Measurements from ENCODE around the gene CLDN7.

The CLDN7 gene

DNA sequence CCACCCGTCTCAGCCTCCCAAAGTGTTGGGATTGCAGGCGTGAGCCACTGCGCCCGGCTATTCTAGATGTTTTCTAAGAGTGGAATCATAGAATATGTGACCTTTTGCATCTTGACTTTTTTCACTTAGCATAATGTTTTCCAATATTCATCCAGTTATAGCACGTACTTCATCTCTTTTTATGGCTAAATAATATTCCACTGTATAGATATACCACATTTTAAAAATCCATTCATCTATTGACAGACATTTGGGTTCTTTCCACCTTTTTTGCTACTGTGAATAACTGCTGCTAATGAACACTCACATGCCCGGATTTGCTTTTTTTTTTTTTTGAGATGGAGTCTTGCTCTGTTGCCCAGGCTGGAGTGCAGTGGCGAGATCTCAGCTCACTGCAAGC is 41.9 kb upstream of the CLDN7 start:
- Histone ChIP-seq H3K4me3 (ENCODE audit: low read depth, low read length, poor library complexity, severe bottlenecking) (no peak overlapping the region), H3K27me3 (ENCODE audit: insufficient read depth, low read length) (no peaks in the 10 kb centered on the region), H3K27ac (ENCODE audit: low read depth, low read length, poor library complexity, severe bottlenecking) (no peak overlapping the region), H3K9me2 (ENCODE audit: low read depth, low read length) (no peaks in the 10 kb centered on the region), H3K9me3 (ENCODE audit: low read length) (no peaks in the 10 kb centered on the region), H3K36me3 (ENCODE audit: insufficient read depth, low read length) (peaks cover 15% of the 10 kb centered on the region), H3K9ac (ENCODE audit: low read length) (no peak overlapping the region), H3F3A (ENCODE audit: insufficient read depth, low read length) (no peaks in the 10 kb centered on the region), H4K20me1 (ENCODE audit: insufficient read depth, low read length) (no peaks in the 10 kb centered on the region), H3K79me2 (ENCODE audit: insufficient read depth, low read length) (peaks cover 12% of the 10 kb centered on the region), H2AFZ (ENCODE audit: low read length) (no peak overlapping the region), H3K4me1 (ENCODE audit: insufficient read depth, low read length, severe bottlenecking) (peaks cover 11% of the 10 kb centered on the region), H3K4me2 (ENCODE audit: low read length) (no peak overlapping the region)
- TF ChIP-seq, protein P1, sequence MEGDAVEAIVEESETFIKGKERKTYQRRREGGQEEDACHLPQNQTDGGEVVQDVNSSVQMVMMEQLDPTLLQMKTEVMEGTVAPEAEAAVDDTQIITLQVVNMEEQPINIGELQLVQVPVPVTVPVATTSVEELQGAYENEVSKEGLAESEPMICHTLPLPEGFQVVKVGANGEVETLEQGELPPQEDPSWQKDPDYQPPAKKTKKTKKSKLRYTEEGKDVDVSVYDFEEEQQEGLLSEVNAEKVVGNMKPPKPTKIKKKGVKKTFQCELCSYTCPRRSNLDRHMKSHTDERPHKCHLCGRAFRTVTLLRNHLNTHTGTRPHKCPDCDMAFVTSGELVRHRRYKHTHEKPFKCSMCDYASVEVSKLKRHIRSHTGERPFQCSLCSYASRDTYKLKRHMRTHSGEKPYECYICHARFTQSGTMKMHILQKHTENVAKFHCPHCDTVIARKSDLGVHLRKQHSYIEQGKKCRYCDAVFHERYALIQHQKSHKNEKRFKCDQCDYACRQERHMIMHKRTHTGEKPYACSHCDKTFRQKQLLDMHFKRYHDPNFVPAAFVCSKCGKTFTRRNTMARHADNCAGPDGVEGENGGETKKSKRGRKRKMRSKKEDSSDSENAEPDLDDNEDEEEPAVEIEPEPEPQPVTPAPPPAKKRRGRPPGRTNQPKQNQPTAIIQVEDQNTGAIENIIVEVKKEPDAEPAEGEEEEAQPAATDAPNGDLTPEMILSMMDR (IDR thresholded peaks at IDR 0.05; ENCODE audit: low read length) = no peak
- no peak for TF ChIP-seq EZH2 (IDR thresholded peaks at IDR 0.05; ENCODE audit: borderline replicate concordance, low read length)

DNA sequence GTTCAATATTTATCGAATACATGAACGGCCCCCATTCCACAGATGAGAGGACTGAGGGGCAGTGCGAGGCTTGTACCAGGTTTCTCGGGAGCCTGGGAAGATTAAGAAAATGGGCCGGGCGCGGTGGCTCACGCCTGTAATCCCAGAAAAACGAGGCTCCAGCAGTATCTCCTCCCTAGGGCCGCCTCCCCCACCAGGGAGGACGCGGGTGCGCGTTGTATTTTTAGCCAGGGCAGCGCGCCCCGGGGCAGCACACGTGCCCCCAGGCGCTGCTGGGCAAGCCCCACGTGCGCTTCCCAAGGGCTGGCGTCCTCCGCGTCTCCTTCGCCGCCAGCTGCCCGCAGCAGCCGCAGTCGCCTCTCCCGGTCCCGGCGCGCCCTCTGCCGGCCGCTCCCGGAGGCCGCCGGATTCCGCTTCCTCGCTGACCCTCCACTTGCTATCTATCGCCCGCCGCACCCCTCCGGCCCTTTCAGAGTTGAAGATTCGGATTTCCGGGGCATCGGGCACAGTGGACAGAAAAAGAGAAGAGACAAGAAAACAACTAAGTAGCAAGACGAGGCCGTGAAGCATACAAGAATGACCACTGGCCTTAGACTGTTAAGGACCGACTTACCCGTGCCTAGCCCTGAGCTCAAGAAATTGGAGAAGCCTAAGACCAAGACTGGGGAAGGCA is 34.0 kb upstream of the CLDN7 start:
- no peak overlapping the region for H2AFZ ChIP-seq (ENCODE audit: low read length)
- no peaks in the 10 kb centered on the region for H3K9me2 ChIP-seq (ENCODE audit: low read depth, low read length)
- H3K36me3 ChIP-seq (ENCODE audit: insufficient read depth, low read length) = no peaks in the 10 kb centered on the region
- H3K27ac ChIP-seq (ENCODE audit: low read depth, low read length, poor library complexity, severe bottlenecking) = no peak overlapping the region
- no peaks in the 10 kb centered on the region for H4K20me1 ChIP-seq (ENCODE audit: insufficient read depth, low read length)
- peaks cover 19% of the 10 kb centered on the region for H3K4me1 ChIP-seq (ENCODE audit: insufficient read depth, low read length, severe bottlenecking)
- no peak for TF ChIP-seq EZH2 (IDR thresholded peaks at IDR 0.05; ENCODE audit: borderline replicate concordance, low read length)
- TF ChIP-seq, protein P1 (IDR thresholded peaks at IDR 0.05; ENCODE audit: low read length) = peak; percentile 95
- no peak overlapping the region for H3K9ac ChIP-seq (ENCODE audit: low read length)
- no peaks in the 10 kb centered on the region for H3K9me3 ChIP-seq (ENCODE audit: low read length)
- no peaks in the 10 kb centered on the region for H3F3A ChIP-seq (ENCODE audit: insufficient read depth, low read length)
- peak overlapping the region; percentile 42; the same call in 1 of the 2 replicates for H3K4me2 ChIP-seq (ENCODE audit: low read length)
- no peaks in the 10 kb centered on the region for H3K27me3 ChIP-seq (ENCODE audit: insufficient read depth, low read length)
- no peak overlapping the region for H3K4me3 ChIP-seq (ENCODE audit: low read depth, low read length, poor library complexity, severe bottlenecking)
- no peaks in the 10 kb centered on the region for H3K79me2 ChIP-seq (ENCODE audit: insufficient read depth, low read length)

DNA sequence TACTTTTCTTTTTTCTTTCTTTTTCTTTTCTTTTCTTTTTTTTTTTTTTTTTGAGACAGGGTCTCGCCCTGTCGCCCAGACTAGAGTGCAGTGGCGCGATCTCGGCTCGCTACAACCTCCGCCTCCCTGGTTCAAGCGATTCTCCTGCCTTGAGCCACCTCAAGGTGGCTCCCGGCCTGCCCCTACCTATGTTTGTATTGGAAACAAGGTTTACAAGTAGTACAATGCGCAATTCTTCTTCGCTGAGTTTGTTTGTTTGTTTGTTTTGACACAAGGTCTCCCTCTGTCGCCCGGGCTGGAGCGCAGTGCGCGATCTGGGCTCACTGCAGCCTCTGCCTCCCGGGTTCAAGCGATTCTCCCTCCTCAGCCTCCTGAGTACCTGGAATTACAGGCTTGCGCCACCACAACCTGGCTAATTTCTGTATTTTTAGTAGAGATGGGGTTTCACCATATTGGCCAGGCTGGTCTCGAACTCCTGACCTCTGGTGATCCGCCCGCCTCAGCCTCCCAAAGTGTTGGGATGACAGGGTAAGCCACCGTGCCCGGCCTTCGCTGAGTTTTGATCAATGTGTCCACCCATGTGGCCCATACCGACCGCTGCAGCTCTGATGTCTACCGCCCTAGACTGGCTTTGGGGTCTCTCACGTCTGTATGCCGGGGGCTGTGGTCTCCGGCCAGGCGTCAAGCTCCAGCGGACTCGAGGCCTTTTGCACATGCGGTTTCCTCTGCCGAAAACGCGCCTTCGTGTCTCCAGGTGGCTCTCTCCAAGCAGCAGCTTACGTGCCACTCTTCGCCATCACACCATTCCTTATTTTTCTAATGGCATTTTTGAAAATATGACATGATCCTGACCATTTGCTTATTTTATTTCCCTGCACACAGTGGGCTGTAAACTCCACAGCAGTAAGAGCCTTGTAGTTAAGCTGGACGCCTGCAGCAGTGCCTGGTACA is 33.2 kb upstream of the CLDN7 start:
- TF ChIP-seq EZH2 (IDR thresholded peaks at IDR 0.05; ENCODE audit: borderline replicate concordance, low read length) = no peak
- TF ChIP-seq, protein P1 (IDR thresholded peaks at IDR 0.05; ENCODE audit: low read length) = no peak
- Histone ChIP-seq H3K79me2 (ENCODE audit: insufficient read depth, low read length) (no peaks in the 10 kb centered on the region), H3K27me3 (ENCODE audit: insufficient read depth, low read length) (no peaks in the 10 kb centered on the region), H3K9me3 (ENCODE audit: low read length) (no peaks in the 10 kb centered on the region), H3K4me1 (ENCODE audit: insufficient read depth, low read length, severe bottlenecking) (peaks cover 19% of the 10 kb centered on the region), H3K4me2 (ENCODE audit: low read length) (peak overlapping the region; percentile 63), H3K4me3 (ENCODE audit: low read depth, low read length, poor library complexity, severe bottlenecking) (peak overlapping the region; percentile 38), H2AFZ (ENCODE audit: low read length) (no peak overlapping the region), H3F3A (ENCODE audit: insufficient read depth, low read length) (no peaks in the 10 kb centered on the region), H3K9me2 (ENCODE audit: low read depth, low read length) (no peaks in the 10 kb centered on the region), H3K9ac (ENCODE audit: low read length) (no peak overlapping the region), H3K36me3 (ENCODE audit: insufficient read depth, low read length) (no peaks in the 10 kb centered on the region), H3K27ac (ENCODE audit: low read depth, low read length, poor library complexity, severe bottlenecking) (no peak overlapping the region), H4K20me1 (ENCODE audit: insufficient read depth, low read length) (no peaks in the 10 kb centered on the region)
